ENCODE data around the gene AKT2.

AKT2 gene

GRCh38 chr19:40198272-40198990, 86.7 kb downstream of the AKT2 start:
- Histone ChIP-seq H3K4me1 (ENCODE audit: low read length) (no peaks in the 10 kb centered on the region), H3K9me3 (replicated peaks; ENCODE audit: insufficient read depth, low read length) (no peaks in the 10 kb centered on the region), H3K27ac (ENCODE audit: low read length) (no peak overlapping the region), H3K4me2 (ENCODE audit: low read depth, low read length) (no peak overlapping the region), H3K9me2 (replicated peaks; ENCODE audit: insufficient read depth, low read length) (no peaks in the 10 kb centered on the region), H3K9ac (ENCODE audit: low read length) (no peak overlapping the region), H2AFZ (ENCODE audit: low read length) (no peak overlapping the region), H3K36me3 (replicated peaks; ENCODE audit: insufficient read depth, low read length) (no peaks in the 10 kb centered on the region), H3F3A (ENCODE audit: insufficient read depth, low read length) (no peaks in the 10 kb centered on the region), H3K79me2 (ENCODE audit: low read length) (no peaks in the 10 kb centered on the region), H4K20me1 (ENCODE audit: insufficient read depth, low read length) (no peaks in the 10 kb centered on the region), H3K27me3 (replicated peaks; ENCODE audit: insufficient read depth, low read length) (no peaks in the 10 kb centered on the region), H3K4me3 (ENCODE audit: low read length) (no peak overlapping the region)
- DNase-seq: no peak
- TF ChIP-seq EZH2phosphoT487 (IDR thresholded peaks at IDR 0.05; ENCODE audit: low read length) (no peak), EZH2 (optimal IDR thresholded peaks at IDR 0.05; ENCODE audit: low read depth, low read length) (no peak), CTCF (IDR thresholded peaks at IDR 0.05; ENCODE audit: low read length) (no peak)

GRCh38 chr19:40193587-40193849, 91.6 kb downstream of the AKT2 start:
- H3K79me2 ChIP-seq (ENCODE audit: low read length): no peaks in the 10 kb centered on the region; the same call in 1 of the 2 replicates
- no peak overlapping the region for H3K4me2 ChIP-seq (ENCODE audit: low read depth, low read length)
- H3F3A ChIP-seq (ENCODE audit: insufficient read depth, low read length): peaks cover 13% of the 10 kb centered on the region; the same call in 1 of the 2 replicates
- no peaks in the 10 kb centered on the region for H3K9me2 ChIP-seq (replicated peaks; ENCODE audit: insufficient read depth, low read length)
- H3K9ac ChIP-seq (ENCODE audit: low read length): no peak overlapping the region
- 0 out of 2 replicates have a peak, but pooled peaks cover 8% of the 10 kb centered on the region for H3K4me1 ChIP-seq (ENCODE audit: low read length)
- no peaks in the 10 kb centered on the region for H3K36me3 ChIP-seq (replicated peaks; ENCODE audit: insufficient read depth, low read length)
- no peak overlapping the region for H3K27ac ChIP-seq (ENCODE audit: low read length)
- DNase-seq: no peak
- H3K9me3 ChIP-seq (replicated peaks; ENCODE audit: insufficient read depth, low read length): no peaks in the 10 kb centered on the region
- TF ChIP-seq EZH2phosphoT487 (IDR thresholded peaks at IDR 0.05; ENCODE audit: low read length): no peak
- TF ChIP-seq EZH2 (optimal IDR thresholded peaks at IDR 0.05; ENCODE audit: low read depth, low read length): no peak
- TF ChIP-seq CTCF (IDR thresholded peaks at IDR 0.05; ENCODE audit: low read length): no peak
- H3K4me3 ChIP-seq (ENCODE audit: low read length): no peak overlapping the region
- no peaks in the 10 kb centered on the region for H4K20me1 ChIP-seq (ENCODE audit: insufficient read depth, low read length)
- H2AFZ ChIP-seq (ENCODE audit: low read length): no peak overlapping the region
- H3K27me3 ChIP-seq (replicated peaks; ENCODE audit: insufficient read depth, low read length): no peaks in the 10 kb centered on the region

GRCh38 chr19:40192758-40193586, 92.2 kb downstream of the AKT2 start:
- no peak overlapping the region for H3K27ac ChIP-seq (ENCODE audit: low read length)
- DNase-seq: no peak

More at GRCh38 chr19:40192758-40193586, 92.2 kb downstream of the AKT2 start:
- Histone ChIP-seq H3K27me3 (replicated peaks; ENCODE audit: insufficient read depth, low read length) (no peaks in the 10 kb centered on the region), H3K4me3 (ENCODE audit: low read length) (no peak overlapping the region; the same call in 1 of the 2 replicates), H3K9ac (ENCODE audit: low read length) (no peak overlapping the region), H3K36me3 (replicated peaks; ENCODE audit: insufficient read depth, low read length) (no peaks in the 10 kb centered on the region), H4K20me1 (ENCODE audit: insufficient read depth, low read length) (no peaks in the 10 kb centered on the region), H3K4me1 (ENCODE audit: low read length) (0 out of 2 replicates have a peak, but pooled peaks cover 8% of the 10 kb centered on the region), H3K79me2 (ENCODE audit: low read length) (no peaks in the 10 kb centered on the region; the same call in 1 of the 2 replicates), H3K4me2 (ENCODE audit: low read depth, low read length) (peak overlapping the region; percentile 97; the same call in 1 of the 2 replicates), H3F3A (ENCODE audit: insufficient read depth, low read length) (peaks cover 13% of the 10 kb centered on the region; the same call in 1 of the 2 replicates), H2AFZ (ENCODE audit: low read length) (no peak overlapping the region), H3K9me2 (replicated peaks; ENCODE audit: insufficient read depth, low read length) (no peaks in the 10 kb centered on the region), H3K9me3 (replicated peaks; ENCODE audit: insufficient read depth, low read length) (no peaks in the 10 kb centered on the region)
- TF ChIP-seq EZH2phosphoT487 (IDR thresholded peaks at IDR 0.05; ENCODE audit: low read length): no peak

Data from MM.1S (cell line).